IPS-NIHi7 (cell line): Measurements from ENCODE around the gene ANKS3.
A peak's percentile ranks its signal among the peaks of the same experiment; 100 is the strongest.

Experiments
- DNase-seq: peaks from one replicate; pipeline ENCODE4 v3.0.0; 2012; ENCODE audit warnings: mixed read lengths; ENCODE audit errors: extremely low spot score

ANKS3 gene

GRCh38 chr16:4684763-4685162, 49.3 kb downstream of the ANKS3 start:
- no peak for DNase-seq

- no peak for DNase-seq
Measured at GRCh38 chr16:4684058-4684715, 49.9 kb downstream of the ANKS3 start.

- no peak for DNase-seq
Measured at GRCh38 chr16:4683255-4684057, 50.6 kb downstream of the ANKS3 start.

GRCh38 chr16:4682616-4683254, 51.3 kb downstream of the ANKS3 start:
- DNase-seq: peak; percentile 88

DNA sequence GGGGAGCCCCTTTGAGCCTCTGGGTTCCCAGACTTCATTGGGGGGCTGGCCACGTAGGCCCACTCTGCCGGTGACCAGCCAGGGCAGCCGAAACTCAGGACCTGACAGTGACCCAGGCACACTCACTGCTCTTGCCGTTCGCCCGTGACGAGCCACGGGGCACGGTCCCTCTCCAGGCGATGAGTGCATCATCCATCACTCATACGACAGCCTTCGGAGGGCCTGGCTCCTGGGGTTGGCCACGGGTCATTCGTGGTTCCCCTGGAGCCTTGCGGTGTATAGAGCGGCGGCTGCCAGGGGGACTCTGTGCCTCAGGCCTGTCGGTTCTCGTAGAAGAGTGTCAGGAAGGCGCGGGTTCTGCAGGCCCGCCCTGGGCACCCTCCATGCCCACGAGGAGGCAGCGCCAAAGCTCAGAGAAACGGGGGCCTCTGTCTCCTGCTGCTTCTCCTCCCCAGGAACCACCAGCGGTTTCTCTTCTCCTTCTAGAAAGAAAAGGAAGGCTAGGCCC, 51.9 kb downstream of the ANKS3 start:
- no peak for DNase-seq

DNA sequence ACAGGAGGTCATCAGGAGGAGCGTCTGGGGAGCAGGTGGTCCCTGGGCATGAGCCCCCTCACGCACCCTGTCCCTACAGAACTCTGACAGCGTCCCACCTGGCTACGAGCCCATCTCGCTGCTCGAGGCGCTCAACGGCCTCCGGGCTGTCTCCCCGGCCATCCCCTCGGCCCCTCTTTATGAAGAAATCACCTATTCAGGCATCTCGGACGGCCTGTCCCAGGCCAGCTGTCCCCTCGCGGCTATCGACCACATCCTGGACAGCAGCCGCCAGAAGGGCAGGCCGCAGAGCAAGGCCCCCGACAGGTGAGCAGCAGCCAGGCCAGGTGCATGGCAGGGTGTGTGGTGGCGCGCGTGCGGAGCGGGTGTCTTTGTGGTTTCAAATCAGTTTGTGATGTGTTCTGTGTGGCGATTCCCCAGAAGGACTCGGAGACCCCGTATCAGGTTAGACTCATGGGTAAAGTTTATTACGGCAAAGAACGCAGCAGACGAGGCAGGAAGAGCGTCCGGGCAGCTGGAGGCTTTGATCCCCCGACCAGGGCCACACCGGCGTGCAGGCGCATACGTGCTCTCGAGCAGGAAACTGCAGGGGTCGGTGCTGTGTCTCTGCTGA, 52.5 kb downstream of the ANKS3 start:
- DNase-seq: no peak

DNA sequence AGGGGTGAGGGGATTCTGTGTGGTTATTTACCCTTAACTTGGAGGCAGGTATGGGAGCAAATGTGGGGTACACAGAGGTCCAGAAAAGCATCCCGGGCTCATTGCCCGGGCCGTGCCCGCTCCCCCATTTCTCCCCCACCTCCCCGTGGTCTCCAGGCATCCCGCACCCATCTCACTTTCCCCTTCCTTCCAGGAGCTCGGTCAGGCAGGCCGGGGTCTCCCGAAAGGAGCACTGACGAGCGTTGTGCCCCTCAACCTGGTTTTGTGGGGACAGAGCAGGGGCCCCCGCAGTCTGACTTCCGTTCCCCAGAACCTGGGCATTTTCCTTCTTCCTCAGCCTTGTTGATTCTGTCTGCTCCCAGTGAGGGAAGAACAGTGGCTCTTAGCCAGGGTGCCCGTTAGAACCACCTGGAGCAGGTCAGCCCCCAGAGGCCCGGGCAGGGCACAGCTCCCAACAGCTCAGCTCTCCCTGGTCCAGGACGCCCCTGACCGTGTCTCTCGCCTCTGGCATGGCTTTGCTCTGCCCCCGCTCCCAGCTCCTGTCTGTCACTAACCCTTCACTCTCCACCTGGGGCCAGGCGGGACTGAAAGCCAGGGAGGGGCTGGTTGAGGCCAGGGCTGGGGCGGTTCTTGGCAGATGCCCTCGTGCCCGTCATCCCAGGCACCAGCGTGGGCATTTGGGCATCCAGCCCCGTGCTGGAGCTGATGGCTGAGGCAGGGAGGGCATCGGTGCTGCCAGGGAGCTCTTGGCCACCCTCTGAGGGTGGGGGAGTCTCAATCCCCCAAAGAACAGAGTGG, 53.2 kb downstream of the ANKS3 start:
- no peak for DNase-seq

- DNase-seq: no peak
Measured at GRCh38 chr16:4679850-4680636, 54.0 kb downstream of the ANKS3 start.

DNA sequence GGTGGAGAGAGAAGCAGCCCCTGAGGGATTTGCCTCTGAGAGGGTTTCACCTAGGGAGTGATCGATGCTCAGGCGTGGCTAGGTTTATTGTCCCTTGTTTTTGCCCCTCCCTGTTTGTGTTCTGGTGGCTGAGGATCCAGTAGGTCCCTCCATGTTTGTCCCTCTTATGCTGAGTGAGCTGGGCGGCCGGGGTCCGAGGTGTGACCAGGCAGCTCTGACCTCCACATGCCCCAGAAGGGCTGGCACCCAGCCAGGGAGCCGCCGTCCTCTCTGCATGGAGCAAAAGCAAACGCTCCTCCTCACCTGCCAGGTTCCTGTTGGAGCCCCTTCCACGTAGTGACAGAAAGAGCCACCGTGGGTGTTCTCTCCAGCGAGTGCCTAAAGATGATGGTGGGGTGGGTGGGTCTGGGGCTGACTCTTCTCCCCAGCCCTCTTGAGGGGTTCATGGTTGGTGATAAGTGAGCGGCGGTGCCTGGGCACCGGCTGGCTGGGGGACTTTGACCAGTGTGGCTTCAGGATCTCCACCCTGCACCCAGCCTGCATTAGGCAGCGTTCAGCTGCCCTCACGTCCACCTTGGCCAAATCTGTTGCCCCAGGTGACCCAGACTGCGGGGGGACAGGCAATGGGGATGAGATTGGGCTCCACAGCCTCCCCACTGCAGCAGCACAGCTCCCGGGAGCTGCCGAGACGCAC, 54.8 kb downstream of the ANKS3 start:
- no peak for DNase-seq

GRCh38 chr16:4678596-4678995, 55.5 kb downstream of the ANKS3 start:
- DNase-seq: no peak

DNA sequence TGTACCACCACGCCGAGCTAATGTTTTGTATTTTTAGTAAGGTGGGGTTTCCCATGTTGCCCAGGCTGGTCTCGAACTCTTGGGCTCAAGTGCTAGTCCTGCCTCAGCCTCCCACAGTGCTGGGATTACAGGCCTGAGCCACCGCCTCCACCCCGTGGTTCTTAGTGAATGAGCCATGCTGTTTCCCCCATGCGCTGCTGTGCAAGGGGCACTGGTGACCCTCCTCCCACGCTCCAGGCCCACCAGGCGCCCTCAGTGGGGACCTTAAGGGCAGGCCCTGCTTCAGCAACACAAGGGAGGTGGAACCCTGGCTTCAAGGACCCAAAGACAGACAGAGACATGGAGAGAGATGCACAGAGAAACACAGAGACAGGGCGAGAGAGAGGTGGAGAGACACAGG, 56.1 kb downstream of the ANKS3 start:
- no peak for DNase-seq

- DNase-seq: no peak
Measured at GRCh38 chr16:4677390-4677789, 56.7 kb downstream of the ANKS3 start.

GRCh38 chr16:4676831-4677230, 57.2 kb downstream of the ANKS3 start:
- no peak for DNase-seq

- DNase-seq: peak; percentile 46
Measured at GRCh38 chr16:4675864-4676786, 57.9 kb downstream of the ANKS3 start.

- no peak for DNase-seq
Measured at GRCh38 chr16:4674926-4675530, 59.0 kb downstream of the ANKS3 start.

- no peak for DNase-seq
Measured at GRCh38 chr16:4673387-4674046, 60.6 kb downstream of the ANKS3 start.

GRCh38 chr16:4668313-4668960, 65.6 kb downstream of the ANKS3 start:
- DNase-seq: no peak
